GM23338 (cell line): Measurements from ENCODE around the gene EFNB2. TPM values are rescaled to one million over a fixed set of nuclear protein-coding genes. Genes with fewer than 3 reads are reported as not detected.

Experiments
- ATAC-seq: fragments of 200-7000 bp; cut with Tn5 transposase; 3 replicates; pipeline ENCODE4 v1.9.1; 2020
- DNase-seq: peaks from one replicate; pipeline ENCODE4 v3.0.0-alpha.2; 2015; ENCODE audit warnings: low spot score
- H2AFZ ChIP-seq: fragments of 200-600 bp; sonication (generic); 2 replicates; pipeline ENCODE4 v1.8.0; 2016; ENCODE audit warnings: antibody characterized with exemption, mild to moderate bottlenecking, moderate library complexity
- H3F3A ChIP-seq: fragments of 200-600 bp; sonication (generic); replicated peaks from 2 replicates; pipeline ENCODE4 v1.8.0; 2017; ENCODE audit warnings: antibody characterized with exemption, mixed run types, low read depth
- H3K27ac ChIP-seq: fragments of 200-600 bp; sonication (generic); 2 replicates; pipeline ENCODE4 v1.6.1; 2016; ENCODE audit warnings: low read depth
- H3K27me3 ChIP-seq: fragments of 200-600 bp; sonication (generic); 2 replicates; pipeline ENCODE4 v1.8.0; 2016; ENCODE audit warnings: mild to moderate bottlenecking, mixed run types, moderate library complexity; ENCODE audit not compliant: insufficient read depth
- H3K36me3 ChIP-seq: fragments of 200-600 bp; sonication (generic); 2 replicates; pipeline ENCODE4 v1.8.0; 2016; ENCODE audit warnings: mild to moderate bottlenecking; ENCODE audit not compliant: insufficient read depth
- H3K4me1 ChIP-seq: fragments of 200-600 bp; sonication (generic); 2 replicates; pipeline ENCODE4 v1.8.0; 2016; ENCODE audit warnings: mild to moderate bottlenecking, moderate library complexity; ENCODE audit not compliant: insufficient read depth
- H3K4me2 ChIP-seq: fragments of 200-600 bp; sonication (generic); 2 replicates; pipeline ENCODE4 v1.7.1; 2017; ENCODE audit warnings: mixed run types
- H3K4me3 ChIP-seq: fragments of 200-600 bp; sonication (generic); 2 replicates; pipeline ENCODE4 v1.6.1; 2016; ENCODE audit warnings: mixed run types
- H3K79me2 ChIP-seq: fragments of 200-600 bp; sonication (generic); replicated peaks from 2 replicates; pipeline ENCODE4 v1.8.0; 2017; ENCODE audit warnings: mild to moderate bottlenecking; ENCODE audit not compliant: insufficient read depth
- H3K9me2 ChIP-seq: fragments of 200-600 bp; sonication (generic); 2 replicates; pipeline ENCODE4 v1.8.0; 2017; ENCODE audit not compliant: insufficient read depth
- H4K20me1 ChIP-seq: fragments of 200-600 bp; sonication (generic); replicated peaks from 2 replicates; pipeline ENCODE4 v1.8.0; 2017; ENCODE audit warnings: mild to moderate bottlenecking; ENCODE audit not compliant: insufficient read depth
- H3K27ac Mint-ChIP-seq: 2 replicates; pipeline ENCODE4 v1.8.0; 2020; ENCODE audit warnings: inconsistent platforms, mild to moderate bottlenecking, moderate library complexity, mixed read lengths
- H3K27me3 Mint-ChIP-seq: 3 replicates; pipeline ENCODE4 v1.8.0; 2022; ENCODE audit warnings: low read depth, mild to moderate bottlenecking, moderate library complexity, mixed read lengths, inconsistent platforms; ENCODE audit not compliant: insufficient read depth, poor library complexity
- H3K36me3 Mint-ChIP-seq: 3 replicates; pipeline ENCODE4 v1.8.0; 2021; ENCODE audit warnings: low read depth, mild to moderate bottlenecking, inconsistent platforms, moderate library complexity, mixed read lengths
- H3K4me1 Mint-ChIP-seq: 3 replicates; pipeline ENCODE4 v1.8.0; 2020; ENCODE audit warnings: mild to moderate bottlenecking, inconsistent platforms, mixed read lengths
- H3K4me3 Mint-ChIP-seq: 3 replicates; pipeline ENCODE4 v1.8.0; 2021; ENCODE audit warnings: moderate library complexity, mild to moderate bottlenecking, inconsistent platforms, mixed read lengths
- H3K9me3 Mint-ChIP-seq: 3 replicates; pipeline ENCODE4 v1.8.0; 2020; ENCODE audit warnings: moderate library complexity, mild to moderate bottlenecking, inconsistent platforms, mixed read lengths
- CREB1 ChIP-seq: fragments of 250-450 bp; sonication (Bioruptor Pico); IDR thresholded peaks from 2 replicates; pipeline ENCODE4 v1.5.0; 2020; ENCODE audit warnings: low read depth, mild to moderate bottlenecking, moderate library complexity
- EZH2 ChIP-seq: fragments of 200-600 bp; sonication (generic); IDR thresholded peaks from one replicate; pipeline ENCODE4 v1.8.0; 2017; ENCODE audit warnings: antibody characterized with exemption, mild to moderate bottlenecking, low read depth; ENCODE audit not compliant: unreplicated experiment
- EZH2phosphoT487 ChIP-seq: fragments of 200-600 bp; sonication (generic); IDR thresholded peaks from one replicate; pipeline ENCODE4 v1.8.1; 2018; ENCODE audit warnings: antibody characterized with exemption; ENCODE audit not compliant: unreplicated experiment
- JUNB ChIP-seq: IDR thresholded peaks from one replicate; pipeline ENCODE4 v1.6.1; 2016; ENCODE audit warnings: antibody characterized with exemption; ENCODE audit not compliant: unreplicated experiment
- NANOG ChIP-seq: IDR thresholded peaks from 2 replicates; pipeline ENCODE4 v1.6.1; 2016; ENCODE audit warnings: antibody characterized with exemption, borderline replicate concordance
- REST ChIP-seq: IDR thresholded peaks from one replicate; pipeline ENCODE4 v1.6.1; 2018; ENCODE audit warnings: antibody characterized with exemption; ENCODE audit not compliant: unreplicated experiment
- STAT1 ChIP-seq: IDR thresholded peaks from one replicate; pipeline ENCODE4 v1.6.1; 2016; ENCODE audit warnings: antibody characterized with exemption; ENCODE audit not compliant: unreplicated experiment
- ZNF462 ChIP-seq: fragments of 250-450 bp; sonication (Bioruptor Pico); IDR thresholded peaks from 2 replicates; pipeline ENCODE4 v1.5.0; 2020; ENCODE audit warnings: mild to moderate bottlenecking, moderate library complexity
- polyA plus RNA-seq: library from polyadenylated mRNA; unstranded; fragments of >200 nt; fragmentation: Nextera tagmentation; extraction: Ambion mirVana; gene quantifications from 2 replicates; pipeline ENCODE4 v1.2.1, GENCODE V29; 2016
- total RNA-seq: library from RNA; depleted of rRNA; stranded (reverse); fragments of >200 nt; shearing (Covaris generic); gene quantifications from 2 replicates; pipeline ENCODE4 v1.2.3, GENCODE V29; 2014

EFNB2 gene
- total and polyA plus RNA-seq, 2 experiments from 2014 or later = 5.7 to 10.9 TPM

- no peaks in the 10 kb centered on the region for H3F3A ChIP-seq
- H3K9me3 Mint-ChIP-seq = no peaks in the 10 kb centered on the region; the same call in 2 of the 3 replicates
- H3K27ac Mint-ChIP-seq = no peak overlapping the region
- H3K36me3 Mint-ChIP-seq = no peaks in the 10 kb centered on the region
- DNase-seq (no peak), ATAC-seq (no peak)
- no peaks in the 10 kb centered on the region for H3K79me2 ChIP-seq
- H3K4me1 Mint-ChIP-seq = peaks cover 17% of the 10 kb centered on the region
- no peak for TF ChIP-seq JUNB
- no peak for TF ChIP-seq NANOG
- no peak for TF ChIP-seq EZH2phosphoT487
- TF ChIP-seq REST = no peak
- no peak overlapping the region for H3K4me3 Mint-ChIP-seq
- H3K27ac ChIP-seq = no peak overlapping the region
- H3K36me3 ChIP-seq = no peaks in the 10 kb centered on the region
- H4K20me1 ChIP-seq = no peaks in the 10 kb centered on the region
- peaks cover 4% of the 10 kb centered on the region; the same call in 1 of the 2 replicates for H3K9me2 ChIP-seq
- no peak overlapping the region for H3K4me3 ChIP-seq
- H3K27me3 ChIP-seq = no peaks in the 10 kb centered on the region
- H3K27me3 Mint-ChIP-seq = peaks cover 9% of the 10 kb centered on the region
- no peak overlapping the region for H3K4me2 ChIP-seq
- no peak overlapping the region for H2AFZ ChIP-seq
- peaks cover 13% of the 10 kb centered on the region; the same call in 1 of the 2 replicates for H3K4me1 ChIP-seq
These were observed 68.6 kb downstream of the EFNB2 start for GRCh38 chr13:106466691-106467426.

GRCh38 chr13:106464076-106464475 is 71.4 kb downstream of the EFNB2 start:
- H3K4me1 Mint-ChIP-seq = peaks cover 8% of the 10 kb centered on the region; the same call in 2 of the 3 replicates
- no peak overlapping the region for H3K4me3 Mint-ChIP-seq
- H2AFZ ChIP-seq = no peak overlapping the region
- no peaks in the 10 kb centered on the region for H3K79me2 ChIP-seq
- peaks cover 5% of the 10 kb centered on the region; the same call in 1 of the 2 replicates for H3K4me1 ChIP-seq
- H3K9me2 ChIP-seq = peaks cover 12% of the 10 kb centered on the region
- H4K20me1 ChIP-seq = no peaks in the 10 kb centered on the region
- no peak overlapping the region for H3K4me2 ChIP-seq
- H3K9me3 Mint-ChIP-seq = no peaks in the 10 kb centered on the region; the same call in 2 of the 3 replicates
- no peak overlapping the region for H3K27ac Mint-ChIP-seq
- no peaks in the 10 kb centered on the region for H3F3A ChIP-seq
- H3K4me3 ChIP-seq = no peak overlapping the region
- H3K27me3 ChIP-seq = no peaks in the 10 kb centered on the region
- no peaks in the 10 kb centered on the region for H3K36me3 ChIP-seq
- H3K27me3 Mint-ChIP-seq = peaks cover 9% of the 10 kb centered on the region
- H3K36me3 Mint-ChIP-seq = no peaks in the 10 kb centered on the region
- no peak for DNase-seq
- no peak for ATAC-seq
- H3K27ac ChIP-seq = no peak overlapping the region
- TF ChIP-seq EZH2 (no peak), ZNF462 (no peak), STAT1 (no peak), CREB1 (no peak)
